ENCODE data around the gene PPP1R14C.
"Not testable (repeated sequence)": the region's sequence is repeated elsewhere in the genome, so short reads cannot be mapped to it uniquely, and the experiment has no call there.

Gene PPP1R14C

GRCh38 chr6:150142670-150143515 lies at the start of gene PPP1R14C:
Gene PPP1R14C, plus strand, starts transcription at chr6:150143044. Its CDS starts 149 bp downstream, at chr6:150143193.
- DNase-seq (ENCODE audit: low spot score), result no peak

- no peak for DNase-seq (ENCODE audit: low spot score)
Observed at GRCh38 chr6:150093397-150093796, 49.4 kb upstream of the PPP1R14C start.

- DNase-seq (ENCODE audit: low spot score), result no peak
Observed at GRCh38 chr6:150098155-150098554, 44.7 kb upstream of the PPP1R14C start.

- DNase-seq (ENCODE audit: low spot score), result no peak
Observed at GRCh38 chr6:150099546-150099945, 43.3 kb upstream of the PPP1R14C start.

- DNase-seq (ENCODE audit: low spot score), result no peak
Observed at GRCh38 chr6:150099953-150100352, 42.9 kb upstream of the PPP1R14C start.

GRCh38 chr6:150100745-150101144 lies 42.1 kb upstream of the PPP1R14C start:
- DNase-seq (ENCODE audit: low spot score), result no peak

GRCh38 chr6:150102750-150103270 lies 40.0 kb upstream of the PPP1R14C start:
- DNase-seq (ENCODE audit: low spot score), result no peak

- no peak for DNase-seq (ENCODE audit: low spot score)
Observed at GRCh38 chr6:150112233-150112632, 30.6 kb upstream of the PPP1R14C start.

- DNase-seq (ENCODE audit: low spot score), result no peak
Observed at GRCh38 chr6:150115769-150116168, 27.1 kb upstream of the PPP1R14C start.

- no peak for DNase-seq (ENCODE audit: low spot score)
Observed at GRCh38 chr6:150116200-150116800, 26.5 kb upstream of the PPP1R14C start.

- DNase-seq (ENCODE audit: low spot score), result no peak
Observed at GRCh38 chr6:150118203-150118602, 24.6 kb upstream of the PPP1R14C start.

- DNase-seq (ENCODE audit: low spot score), result no peak
Observed at GRCh38 chr6:150118627-150119026, 24.2 kb upstream of the PPP1R14C start.

- DNase-seq (ENCODE audit: low spot score), result no peak
Observed at GRCh38 chr6:150119173-150119572, 23.7 kb upstream of the PPP1R14C start.

- no peak for DNase-seq (ENCODE audit: low spot score)
Observed at GRCh38 chr6:150123645-150124044, 19.2 kb upstream of the PPP1R14C start.

- DNase-seq (ENCODE audit: low spot score), result no peak
Observed at GRCh38 chr6:150124235-150124634, 18.6 kb upstream of the PPP1R14C start.

- no peak for DNase-seq (ENCODE audit: low spot score)
Observed at GRCh38 chr6:150126641-150127291, 16.1 kb upstream of the PPP1R14C start.

- no peak for DNase-seq (ENCODE audit: low spot score)
Observed at GRCh38 chr6:150128425-150128824, 14.4 kb upstream of the PPP1R14C start.

- no peak for DNase-seq (ENCODE audit: low spot score)
Observed at GRCh38 chr6:150129616-150130505, 13.0 kb upstream of the PPP1R14C start.

GRCh38 chr6:150133686-150134085 lies 9.2 kb upstream of the PPP1R14C start:
- no peak for DNase-seq (ENCODE audit: low spot score)

GRCh38 chr6:150134280-150134920 lies 8.4 kb upstream of the PPP1R14C start:
- DNase-seq (ENCODE audit: low spot score), result no peak

GRCh38 chr6:150137711-150138110 lies 5.1 kb upstream of the PPP1R14C start:
- not testable (repeated sequence) for DNase-seq (ENCODE audit: low spot score)
